IPS-NIHi11 (cell line): ENCODE measurements around the gene ARL13B.
A peak's percentile ranks its signal among the peaks of the same experiment; 100 is the strongest.
"Not testable (repeated sequence)": the region's sequence is repeated elsewhere in the genome, so short reads cannot be mapped to it uniquely, and the experiment has no call there.

ENCODE experiments used
- DNase-seq: peaks from one replicate; pipeline ENCODE4 v3.0.0; 2012; ENCODE audit warnings: mixed read lengths, low spot score

ARL13B gene

DNA sequence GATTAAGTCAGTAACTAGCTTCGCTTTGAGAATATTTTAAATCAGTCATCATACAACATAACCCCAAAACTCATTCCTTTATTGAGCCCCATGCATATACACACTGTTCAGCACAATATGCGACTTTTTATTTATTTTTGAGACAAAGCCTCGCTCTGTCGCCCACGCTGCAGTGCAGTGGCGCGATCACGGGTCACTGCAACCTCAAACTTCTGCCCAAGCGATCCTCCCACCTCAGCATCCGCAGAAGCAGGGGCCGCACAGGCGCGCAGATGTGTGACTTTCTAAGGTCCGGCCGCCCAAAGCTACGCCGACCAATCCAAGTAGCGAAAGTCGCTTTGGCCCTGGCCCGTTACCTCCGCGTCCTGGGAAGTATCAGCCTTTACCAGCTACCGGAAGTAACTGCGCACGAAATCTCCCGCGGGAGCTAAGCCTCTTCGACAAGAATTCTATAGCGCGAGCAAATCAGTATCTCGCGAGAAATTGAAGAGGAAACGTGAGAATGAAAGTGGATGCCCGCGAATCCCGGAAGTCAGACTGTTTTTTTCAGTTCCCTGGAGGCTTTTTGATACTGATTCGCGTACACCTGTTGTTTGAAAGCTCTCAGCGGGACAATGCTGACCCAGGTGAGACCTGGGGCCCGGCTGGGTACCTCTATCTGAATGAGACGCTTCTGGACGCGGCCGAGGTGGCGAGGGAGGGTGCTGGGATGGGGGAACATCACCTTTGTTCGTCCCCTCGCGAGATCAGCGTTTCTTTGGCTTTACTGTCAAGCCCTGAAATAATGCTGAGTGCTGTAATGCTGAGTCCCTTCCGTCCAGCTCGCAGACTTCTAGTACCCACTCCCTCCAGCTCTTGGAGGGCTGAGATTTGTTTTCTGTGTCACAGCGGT, 82.8 kb downstream of the ARL13B start, which contains the start of the genes DHFR2 and NSUN3:
TSS of gene DHFR2 (minus strand) at position 404 of the 892 bp plus-strand sequence. CDS start 1,405 bp downstream, outside the sequence.
TSS of gene NSUN3 (plus strand) at position 549 of the 892 bp plus-strand sequence. CDS start at position 615, 66 bp downstream.
- peak; percentile 83 for DNase-seq

DNA sequence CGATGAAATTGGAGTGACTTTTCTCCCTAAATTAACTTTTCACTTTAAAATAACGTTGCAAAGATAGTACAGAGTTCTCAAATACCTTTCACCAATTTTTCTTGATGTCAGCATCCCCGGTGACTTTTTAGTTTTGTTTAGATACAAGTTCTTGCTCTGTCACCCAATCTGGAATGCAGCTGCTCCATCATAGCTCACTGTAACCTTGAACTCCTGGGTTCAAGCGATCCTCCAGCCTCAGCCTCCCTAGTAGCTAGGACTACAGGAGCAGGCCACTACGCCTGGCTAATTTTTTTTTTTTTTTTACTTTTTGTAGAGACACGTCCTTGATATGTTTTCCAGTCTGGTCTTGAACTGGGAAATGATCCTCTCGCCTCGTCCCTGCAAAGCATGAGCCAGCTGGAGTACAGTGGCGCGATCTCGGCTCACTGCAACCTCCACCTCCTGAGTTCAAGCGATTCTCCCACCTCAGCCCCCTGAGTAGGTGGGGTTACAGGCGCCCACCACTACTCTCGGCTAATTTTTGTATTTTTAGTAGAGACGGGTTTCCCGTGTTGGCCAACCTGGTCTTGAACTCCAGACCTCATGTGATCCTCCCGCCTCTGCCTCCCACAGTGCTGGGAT, 83.7 kb downstream of the ARL13B start:
- DNase-seq, result no peak

- DNase-seq, result no peak
These were observed 84.4 kb downstream of the ARL13B start for GRCh38 chr3:94064243-94064860.

DNA sequence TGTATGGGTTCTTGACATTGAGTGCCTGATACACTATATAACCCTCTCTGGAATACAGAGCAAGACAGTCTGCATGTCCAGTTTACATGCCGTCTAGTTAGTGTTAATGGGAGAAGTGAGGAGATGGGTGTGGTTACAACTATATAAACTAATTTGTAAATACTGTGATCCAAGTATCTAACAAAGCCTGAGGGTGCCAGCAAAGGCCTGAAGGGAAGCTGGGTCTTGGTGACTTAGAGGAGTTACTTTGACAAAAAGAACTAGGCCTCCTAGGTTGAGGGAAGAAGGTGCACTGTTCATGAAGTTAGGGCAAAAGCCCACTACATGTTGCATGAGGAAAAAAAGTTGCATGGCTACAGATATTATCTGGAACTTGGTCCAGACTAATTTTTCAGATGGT, 85.2 kb downstream of the ARL13B start:
- no peak for DNase-seq

DNA sequence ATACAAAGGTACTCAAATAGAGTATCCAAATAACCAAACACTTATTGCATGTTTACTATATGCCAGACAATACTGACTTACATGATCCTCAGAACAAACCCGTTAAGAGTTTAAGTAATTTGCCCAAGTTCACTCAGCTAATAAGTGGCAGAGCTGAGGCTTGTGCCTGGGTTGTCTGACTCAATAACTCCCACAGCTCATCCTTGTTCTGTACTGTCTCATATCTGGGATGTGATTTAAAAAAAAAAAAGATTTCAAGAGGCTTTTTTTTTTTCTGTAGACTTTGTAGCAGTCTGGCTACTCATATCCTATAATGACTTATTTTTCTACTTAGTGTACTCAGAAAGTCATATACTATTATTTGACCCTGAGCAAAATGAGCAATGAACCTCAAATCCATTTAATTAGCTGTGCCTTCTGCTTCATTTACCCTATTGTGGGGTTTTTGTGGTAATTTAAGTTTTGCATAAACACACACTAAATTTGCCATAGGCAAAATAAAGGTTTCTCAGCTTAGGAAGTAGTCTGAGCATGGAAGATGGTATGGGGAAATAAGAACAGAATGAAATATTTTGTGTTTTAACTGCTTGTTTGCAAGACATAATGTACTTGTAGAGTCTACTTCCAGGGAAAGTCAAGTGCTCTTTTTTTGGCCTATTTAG, 86.0 kb downstream of the ARL13B start:
- DNase-seq, result no peak

GRCh38 chr3:94066506-94067500, 86.8 kb downstream of the ARL13B start:
- DNase-seq, result no peak

DNA sequence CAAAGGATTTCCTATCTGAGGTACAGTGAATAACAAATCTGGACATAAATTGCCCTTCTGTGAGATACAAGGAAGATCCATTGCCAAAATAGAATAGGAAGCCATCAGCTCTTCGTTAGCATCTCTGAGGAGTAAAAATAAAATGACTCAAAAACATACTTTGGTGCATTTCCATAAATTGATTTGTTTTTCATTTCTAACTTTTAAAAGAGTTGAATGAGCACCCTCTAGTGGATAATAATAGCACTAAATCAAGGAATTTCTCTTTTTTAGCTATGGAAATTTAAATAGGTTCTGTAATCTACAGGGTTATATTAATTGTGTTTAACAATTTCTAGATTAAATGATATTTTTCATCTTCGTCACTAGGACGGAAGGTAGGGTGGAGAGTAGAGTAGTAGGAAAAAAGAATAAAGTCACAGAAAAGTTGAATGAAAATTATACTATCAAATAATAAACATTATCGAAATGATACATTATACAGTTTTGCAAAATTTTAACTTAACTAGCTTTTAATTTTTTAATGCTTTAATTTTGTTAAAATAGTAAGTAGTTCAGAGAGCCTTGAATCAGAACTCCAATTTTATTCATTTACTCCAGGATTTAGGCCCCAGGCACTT, 89.3 kb downstream of the ARL13B start:
- no peak for DNase-seq

DNA sequence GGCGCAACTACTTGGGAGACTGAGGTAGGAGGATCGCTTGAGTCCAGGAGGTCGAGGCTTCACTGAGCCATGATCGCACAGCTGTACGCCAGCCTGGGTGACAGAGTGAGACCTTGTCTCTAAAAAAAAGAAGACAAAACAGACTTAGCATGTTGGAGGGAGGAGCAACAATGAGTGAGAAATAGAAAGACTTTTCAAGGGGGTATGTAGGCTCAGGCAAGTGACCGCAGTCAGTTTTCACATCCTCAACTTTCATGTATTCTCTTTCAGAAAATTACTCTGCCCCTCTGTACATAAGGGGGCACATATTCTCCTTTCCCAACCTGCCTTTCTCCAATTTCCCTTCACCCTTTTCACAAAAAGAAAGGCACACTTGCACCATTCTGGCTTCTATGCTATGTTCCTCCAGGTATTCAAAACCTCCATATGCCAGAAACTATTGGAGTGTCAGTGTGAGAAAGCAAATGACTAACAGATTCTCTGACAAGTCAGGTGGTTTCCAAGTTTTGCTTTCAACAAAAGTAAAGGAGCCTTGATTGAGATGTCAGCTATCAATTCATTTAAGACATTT, 90.5 kb downstream of the ARL13B start:
- DNase-seq, result no peak

- DNase-seq, result no peak
These were observed 91.8 kb downstream of the ARL13B start for GRCh38 chr3:94071713-94072284.

GRCh38 chr3:94076055-94076454, 96.1 kb downstream of the ARL13B start:
- DNase-seq, result no peak

- not testable (repeated sequence) for DNase-seq
These were observed 100.6 kb downstream of the ARL13B start for GRCh38 chr3:94080552-94080951.

GRCh38 chr3:94081884-94082283, 101.9 kb downstream of the ARL13B start:
- no peak for DNase-seq

DNA sequence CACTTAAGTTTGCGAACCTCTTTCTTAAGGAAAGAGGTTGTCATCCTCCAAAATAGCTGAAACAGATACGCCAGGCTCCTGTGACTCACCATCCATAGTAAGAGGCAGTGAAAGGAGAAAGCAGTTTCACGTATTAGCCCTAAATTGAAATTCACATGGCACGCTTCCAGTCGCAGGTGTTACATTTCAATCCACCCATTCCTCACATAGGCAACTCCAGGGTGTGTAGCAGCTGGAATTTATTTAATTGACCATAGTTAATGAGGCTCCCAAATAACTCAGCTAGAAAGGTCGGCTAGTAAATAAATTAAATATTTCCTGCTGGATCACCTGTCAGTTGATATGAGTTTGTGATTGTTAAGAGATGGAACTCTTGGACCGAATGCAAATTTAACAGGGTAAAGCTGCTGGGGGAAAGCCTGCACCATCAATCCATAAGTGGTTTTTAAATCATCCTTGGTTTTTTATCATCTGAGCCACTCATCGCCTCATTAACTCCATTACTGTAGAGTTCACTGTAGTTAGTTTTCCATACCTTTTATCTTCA, 102.5 kb downstream of the ARL13B start:
- peak; percentile 23 for DNase-seq

- DNase-seq, result no peak
These were observed 103.3 kb downstream of the ARL13B start for GRCh38 chr3:94083261-94083660.

- DNase-seq, result no peak
These were observed 109.2 kb downstream of the ARL13B start for GRCh38 chr3:94089126-94089525.

DNA sequence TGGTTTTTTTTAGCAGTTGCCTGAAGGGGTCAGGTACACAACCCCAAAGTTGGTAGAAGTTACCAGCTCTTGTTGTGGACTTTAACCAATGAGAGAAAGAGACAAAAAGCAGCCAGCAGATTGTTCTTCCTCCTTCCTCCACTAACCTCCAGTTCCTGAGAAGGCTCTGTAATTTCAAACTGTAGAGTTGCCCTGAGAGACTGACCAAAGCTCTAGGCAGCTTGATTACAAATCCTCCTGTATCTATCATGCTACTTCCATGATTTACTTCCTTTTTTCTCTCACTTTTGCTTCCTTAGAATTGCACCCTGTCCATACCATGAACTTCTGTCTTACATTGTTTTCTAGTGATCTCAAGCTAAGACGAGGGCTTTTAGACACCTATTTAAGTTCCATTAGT, 112.1 kb downstream of the ARL13B start:
- no peak for DNase-seq

- DNase-seq, result no peak
These were observed 113.2 kb downstream of the ARL13B start for GRCh38 chr3:94093151-94093550.

- DNase-seq, result no peak
These were observed 115.2 kb downstream of the ARL13B start for GRCh38 chr3:94095111-94095510.

DNA sequence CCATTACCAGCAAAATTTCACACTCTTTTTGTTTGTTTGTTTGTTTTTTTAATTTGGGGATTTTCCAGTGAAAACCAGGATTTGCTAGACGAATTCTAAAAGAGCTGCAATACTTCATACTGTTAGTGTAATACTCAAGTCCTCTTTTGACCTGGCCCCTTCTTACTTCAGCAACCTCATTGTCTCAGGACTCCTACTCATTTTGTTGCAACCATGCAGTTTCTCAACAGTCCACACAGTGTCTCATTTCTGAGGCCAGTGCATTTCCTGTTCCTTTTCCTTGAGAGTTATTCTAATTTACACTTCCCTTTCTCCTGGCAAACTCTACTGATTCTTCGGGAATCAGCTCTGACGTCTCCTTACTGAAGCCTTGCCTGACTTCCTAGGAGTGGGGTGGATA, 118.5 kb downstream of the ARL13B start:
- DNase-seq, result no peak
